ENCODE data around the gene IKZF4.

IKZF4 gene

GRCh38 chr12:56079723-56080555 lies 59.1 kb downstream of the IKZF4 start, which contains the start of gene ERBB3:
ERBB3 (plus strand) TSS chr12:56080165; CDS start chr12:56080301, 136 bp downstream.
- peak within 1 kb of the TSS; percentile 90 for H3K4me3 ChIP-seq (ENCODE audit: low read length)
- TF ChIP-seq CTCF (IDR thresholded peaks at IDR 0.05; ENCODE audit: insufficient read depth, low read depth, low read length, missing control alignments), result peak; percentile 27
- peak; percentile 95 for DNase-seq (ENCODE audit: low read depth)

- peak overlapping the region; percentile 90 for H3K4me3 ChIP-seq (ENCODE audit: low read length)
- no peak for TF ChIP-seq CTCF (IDR thresholded peaks at IDR 0.05; ENCODE audit: insufficient read depth, low read depth, low read length, missing control alignments)
- peak; percentile 72 for DNase-seq (ENCODE audit: low read depth)
Measured at GRCh38 chr12:56080556-56081138, 59.8 kb downstream of the IKZF4 start.

GRCh38 chr12:56081393-56082347 lies 60.8 kb downstream of the IKZF4 start:
- peak overlapping the region; percentile 90 for H3K4me3 ChIP-seq (ENCODE audit: low read length)
- DNase-seq (ENCODE audit: low read depth), result no peak
- TF ChIP-seq CTCF (IDR thresholded peaks at IDR 0.05; ENCODE audit: insufficient read depth, low read depth, low read length, missing control alignments), result no peak

GRCh38 chr12:56082382-56082781 lies 61.5 kb downstream of the IKZF4 start:
- no peak overlapping the region for H3K4me3 ChIP-seq (ENCODE audit: low read length)
- no peak for DNase-seq (ENCODE audit: low read depth)
- no peak for TF ChIP-seq CTCF (IDR thresholded peaks at IDR 0.05; ENCODE audit: insufficient read depth, low read depth, low read length, missing control alignments)

- H3K4me3 ChIP-seq (ENCODE audit: low read length), result no peak overlapping the region
- no peak for TF ChIP-seq CTCF (IDR thresholded peaks at IDR 0.05; ENCODE audit: insufficient read depth, low read depth, low read length, missing control alignments)
- DNase-seq (ENCODE audit: low read depth), result no peak
Measured at GRCh38 chr12:56082967-56083366, 62.1 kb downstream of the IKZF4 start.

GRCh38 chr12:56084958-56085543 lies 64.2 kb downstream of the IKZF4 start:
- no peak overlapping the region for H3K4me3 ChIP-seq (ENCODE audit: low read length)
- TF ChIP-seq CTCF (IDR thresholded peaks at IDR 0.05; ENCODE audit: insufficient read depth, low read depth, low read length, missing control alignments), result peak; percentile 35
- DNase-seq (ENCODE audit: low read depth), result peak; percentile 45

Measured in epithelial cell of esophagus (primary cell).